Gastroesophageal sphincter (tissue), 4 donors: ENCODE results near the gene CYTH1. TPM values are rescaled to one million over a fixed set of nuclear protein-coding genes. Genes with fewer than 3 reads are reported as not detected.

Experiments used
- ATAC-seq: fragments of 150-250 bp; one replicate; pipeline ENCODE4 v1.9.1; 2016; ENCODE audit warnings: mild to moderate bottlenecking, moderate library complexity
- H3K27ac ChIP-seq, 4 donors: fragments of 200-600 bp; sonication (generic) in 3 of 4; 1 replicate in 3 of 4; 2 replicates in 1 of 4; pipeline ENCODE4 v1.5.1; 2016 to 2019
- H3K27me3 ChIP-seq: fragments of 200-600 bp; sonication (generic); one replicate; pipeline ENCODE4 v1.5.1; 2019
- H3K36me3 ChIP-seq, 2 donors: fragments of 200-600 bp; sonication (generic); one replicate each; pipeline ENCODE4 v1.5.1; 2019; ENCODE audit warnings: control low read depth in 1 of 2
- H3K4me1 ChIP-seq, 3 donors: fragments of 200-600 bp; sonication (generic); 1 replicate in 2 of 3; 2 replicates in 1 of 3; pipeline ENCODE4 v1.5.1; 2016 to 2019; ENCODE audit warnings: control low read depth in 2 of 3
- H3K4me3 ChIP-seq, 2 donors: fragments of 200-600 bp; sonication (generic); one replicate each; pipeline ENCODE4 v1.5.1; 2019; ENCODE audit warnings: mild to moderate bottlenecking in 1 of 2, moderate library complexity in 1 of 2
- H3K9me3 ChIP-seq, 3 donors: fragments of 200-600 bp; sonication (generic); one replicate each; pipeline ENCODE4 v1.5.1; 2017 to 2019; ENCODE audit warnings: control low read depth in 2 of 3
- EP300 ChIP-seq: sonication (generic); formaldehyde crosslinking; IDR thresholded peaks from one replicate; pipeline ENCODE4 v1.6.1; 2017; ENCODE audit warnings: antibody characterized with exemption, mild to moderate bottlenecking
- POLR2A ChIP-seq, 2 donors: fragments of 450-650 bp; IDR thresholded peaks; one replicate each; pipeline ENCODE4 v1.6.1; 2017; ENCODE audit warnings: antibody characterized with exemption in 2 of 2, mild to moderate bottlenecking in 2 of 2, moderate library complexity in 1 of 2
- POLR2AphosphoS5 ChIP-seq: sonication (generic); formaldehyde crosslinking; IDR thresholded peaks from one replicate; pipeline ENCODE4 v1.6.1; 2017; ENCODE audit warnings: antibody characterized with exemption
- WGBS, 2 donors: methylation state at CpG; one replicate each; pipeline ENCODE4 v1.1.5; 2018; ENCODE audit warnings: low coverage in 1 of 2; 5-methylcytosine and 5-hydroxymethylcytosine counted together
- total RNA-seq, 4 donors: library from RNA; depleted of rRNA; stranded (reverse); fragments of >200 nt; gene quantifications; one replicate each; pipeline ENCODE4 v1.1.0, GENCODE V29; 2016
- TF ChIP-seq, protein P1 (sequence below), 4 experiments: fragments of 200-600 bp in 2 of 4; fragments of 450-650 bp in 2 of 4; sonication (generic) in 1 of 4; IDR thresholded peaks; one replicate each; pipeline ENCODE4 v1.5.1; 2017 to 2019; ENCODE audit warnings: antibody characterized with exemption in 4 of 4, mild to moderate bottlenecking in 2 of 4, moderate library complexity in 2 of 4

CYTH1 gene
- total RNA-seq, 4 donors from 2014 or later = 26.9 to 38.0 (median 31.0) TPM

- Histone ChIP-seq H3K9me3 (no peaks in the 10 kb centered on the region), H3K36me3 (no peaks in the 10 kb centered on the region), H3K4me3 (no peak overlapping the region), H3K4me1 (peaks cover 0 to 24% (median 6%) of the 10 kb centered on the region in 3 donors), H3K27me3 (no peaks in the 10 kb centered on the region), H3K27ac (peak overlapping the region in 3 of 4 donors; percentile 31 to 53 (median 43))
- no peak for ATAC-seq
- no peak for TF ChIP-seq POLR2AphosphoS5
- TF ChIP-seq POLR2A (IDR thresholded peaks at IDR 0.05) = no peak
- WGBS, 2 donors = 60 to 66% methylated on average over 1 to 13 of the region's 15 CpGs
These were observed 116.6 kb downstream of the CYTH1 start for GRCh38 chr17:78665387-78665951.

- WGBS, 2 donors = 52% methylated on average over 9 of the region's 24 CpGs; no CpG with 5 or more reads in 1 of the 2 donors
- peak; percentile 9 for ATAC-seq
These were observed 117.3 kb downstream of the CYTH1 start for GRCh38 chr17:78664476-78665386.

DNA sequence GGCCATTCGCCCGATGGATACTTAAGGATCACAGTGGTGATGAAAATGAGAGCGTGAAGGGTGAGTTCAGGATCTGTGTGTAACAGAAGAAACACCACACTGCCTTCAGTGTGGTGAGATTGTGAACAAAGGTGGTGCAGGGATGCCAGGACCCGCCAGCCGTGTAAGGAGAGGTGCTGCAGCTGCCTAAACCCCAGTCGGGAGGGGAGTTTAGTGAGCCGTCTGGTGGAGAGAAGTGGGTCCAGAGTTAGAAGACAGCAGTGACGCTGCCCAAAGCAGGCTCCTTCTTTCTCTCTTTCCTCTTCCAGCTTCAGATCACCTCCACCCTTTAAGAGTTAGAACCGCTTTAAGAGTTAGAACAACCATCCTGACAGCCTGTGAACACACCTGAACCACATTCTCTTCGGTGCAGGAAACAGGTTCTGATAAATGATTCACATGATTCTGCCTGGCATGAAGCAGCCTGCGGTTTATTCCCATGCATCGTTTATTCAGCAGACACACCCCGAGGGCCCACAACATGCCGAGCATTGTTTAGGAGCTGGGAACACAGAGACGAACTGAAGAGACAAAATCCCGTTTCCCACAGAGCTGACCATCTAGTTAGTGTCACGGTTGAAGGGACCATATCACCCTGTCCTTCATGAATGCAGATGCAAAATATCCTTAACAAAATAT lies 120.8 kb downstream of the CYTH1 start:
- Histone ChIP-seq H3K4me3 (no peak overlapping the region), H3K9me3 (no peaks in the 10 kb centered on the region), H3K4me1 (peaks cover 0 to 15% (median 3%) of the 10 kb centered on the region in 3 donors), H3K27ac (no peak overlapping the region), H3K27me3 (no peaks in the 10 kb centered on the region), H3K36me3 (no peaks in the 10 kb centered on the region)
- 85 to 86% methylated on average over 9 to 11 of the region's 17 CpGs for WGBS, 2 donors
- TF ChIP-seq EP300 = no peak
- TF ChIP-seq POLR2A (IDR thresholded peaks at IDR 0.05) = no peak
- TF ChIP-seq, protein P1, sequence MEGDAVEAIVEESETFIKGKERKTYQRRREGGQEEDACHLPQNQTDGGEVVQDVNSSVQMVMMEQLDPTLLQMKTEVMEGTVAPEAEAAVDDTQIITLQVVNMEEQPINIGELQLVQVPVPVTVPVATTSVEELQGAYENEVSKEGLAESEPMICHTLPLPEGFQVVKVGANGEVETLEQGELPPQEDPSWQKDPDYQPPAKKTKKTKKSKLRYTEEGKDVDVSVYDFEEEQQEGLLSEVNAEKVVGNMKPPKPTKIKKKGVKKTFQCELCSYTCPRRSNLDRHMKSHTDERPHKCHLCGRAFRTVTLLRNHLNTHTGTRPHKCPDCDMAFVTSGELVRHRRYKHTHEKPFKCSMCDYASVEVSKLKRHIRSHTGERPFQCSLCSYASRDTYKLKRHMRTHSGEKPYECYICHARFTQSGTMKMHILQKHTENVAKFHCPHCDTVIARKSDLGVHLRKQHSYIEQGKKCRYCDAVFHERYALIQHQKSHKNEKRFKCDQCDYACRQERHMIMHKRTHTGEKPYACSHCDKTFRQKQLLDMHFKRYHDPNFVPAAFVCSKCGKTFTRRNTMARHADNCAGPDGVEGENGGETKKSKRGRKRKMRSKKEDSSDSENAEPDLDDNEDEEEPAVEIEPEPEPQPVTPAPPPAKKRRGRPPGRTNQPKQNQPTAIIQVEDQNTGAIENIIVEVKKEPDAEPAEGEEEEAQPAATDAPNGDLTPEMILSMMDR (IDR thresholded peaks at IDR 0.05) = no peak
- no peak for ATAC-seq

More at GRCh38 chr17:78664476-78665386, 117.3 kb downstream of the CYTH1 start:
- Histone ChIP-seq H3K36me3 (no peaks in the 10 kb centered on the region), H3K4me3 (no peak overlapping the region), H3K4me1 (peaks cover 0 to 24% (median 6%) of the 10 kb centered on the region in 3 donors), H3K27ac (no peak overlapping the region), H3K9me3 (no peaks in the 10 kb centered on the region), H3K27me3 (no peaks in the 10 kb centered on the region)
- TF ChIP-seq, protein P1 (IDR thresholded peaks at IDR 0.05) = no peak
- TF ChIP-seq EP300 (no peak), POLR2AphosphoS5 (no peak), POLR2A (IDR thresholded peaks at IDR 0.05) (no peak)

GRCh38 chr17:78659546-78659945 lies 122.5 kb downstream of the CYTH1 start:
- Histone ChIP-seq H3K36me3 (no peaks in the 10 kb centered on the region), H3K27ac (no peak overlapping the region), H3K4me1 (peaks cover 0 to under 1% (median 0%) of the 10 kb centered on the region in 3 donors), H3K27me3 (no peaks in the 10 kb centered on the region), H3K9me3 (no peaks in the 10 kb centered on the region), H3K4me3 (no peak overlapping the region)
- no peak for ATAC-seq
- TF ChIP-seq POLR2A (IDR thresholded peaks at IDR 0.05) (no peak), POLR2AphosphoS5 (no peak), EP300 (no peak)
- TF ChIP-seq, protein P1 (IDR thresholded peaks at IDR 0.05) = no peak
- 87 to 95% methylated on average over 5 to 12 of the region's 12 CpGs for WGBS, 2 donors

GRCh38 chr17:78658281-78658785 lies 123.7 kb downstream of the CYTH1 start:
- no peak for TF ChIP-seq POLR2A (IDR thresholded peaks at IDR 0.05)
- no peak for TF ChIP-seq EP300
- TF ChIP-seq, protein P1 (IDR thresholded peaks at IDR 0.05) = no peak
- TF ChIP-seq POLR2AphosphoS5 = no peak
- ATAC-seq = no peak
- 93 to 100% methylated on average over 1 to 5 of the region's 18 CpGs for WGBS, 2 donors

More at GRCh38 chr17:78658281-78658785, 123.7 kb downstream of the CYTH1 start:
- Histone ChIP-seq H3K27me3 (no peaks in the 10 kb centered on the region), H3K9me3 (no peaks in the 10 kb centered on the region), H3K4me1 (no peaks in the 10 kb centered on the region), H3K27ac (no peak overlapping the region), H3K4me3 (no peak overlapping the region), H3K36me3 (no peaks in the 10 kb centered on the region)
